HG03439 (cell line): Measurements from ENCODE around the gene SUMO4.

ENCODE experiments used
- ATAC-seq: cut with Tn5 transposase; IDR thresholded peaks from one replicate; pipeline ENCODE4 v1.9.1; 2021; ENCODE audit warnings: mild to moderate bottlenecking, moderate library complexity; ENCODE audit not compliant: unreplicated experiment

SUMO4 gene

GRCh38 chr6:149400050-149400449 is at the start of gene SUMO4:
Gene SUMO4, plus strand, starts transcription at chr6:149400262. Its CDS starts 130 bp downstream, at chr6:149400392.
- ATAC-seq = no peak

GRCh38 chr6:149354009-149354408 is 46.1 kb upstream of the SUMO4 start:
- ATAC-seq = no peak

GRCh38 chr6:149356081-149356750 is 43.8 kb upstream of the SUMO4 start:
- ATAC-seq = no peak

GRCh38 chr6:149357726-149358538 is 42.1 kb upstream of the SUMO4 start:
- no peak for ATAC-seq

GRCh38 chr6:149359440-149359839 is 40.6 kb upstream of the SUMO4 start:
- ATAC-seq = no peak

GRCh38 chr6:149360536-149360935 is 39.5 kb upstream of the SUMO4 start:
- no peak for ATAC-seq

GRCh38 chr6:149362289-149362688 is 37.8 kb upstream of the SUMO4 start:
- no peak for ATAC-seq

- no peak for ATAC-seq
Observed at GRCh38 chr6:149363154-149363553, 36.9 kb upstream of the SUMO4 start.

GRCh38 chr6:149364557-149364956 is 35.5 kb upstream of the SUMO4 start:
- no peak for ATAC-seq

- no peak for ATAC-seq
Observed at GRCh38 chr6:149365197-149365596, 34.9 kb upstream of the SUMO4 start.

GRCh38 chr6:149366267-149366921 is 33.7 kb upstream of the SUMO4 start:
- no peak for ATAC-seq

GRCh38 chr6:149368065-149368464 is 32.0 kb upstream of the SUMO4 start:
- no peak for ATAC-seq

GRCh38 chr6:149371154-149371553 is 28.9 kb upstream of the SUMO4 start:
- ATAC-seq = no peak

GRCh38 chr6:149372062-149372461 is 28.0 kb upstream of the SUMO4 start:
- ATAC-seq = no peak

GRCh38 chr6:149373511-149373910 is 26.6 kb upstream of the SUMO4 start:
- ATAC-seq = no peak

GRCh38 chr6:149379977-149380376 is 20.1 kb upstream of the SUMO4 start:
- ATAC-seq = no peak

GRCh38 chr6:149380523-149380922 is 19.5 kb upstream of the SUMO4 start:
- ATAC-seq = no peak

GRCh38 chr6:149383371-149383770 is 16.7 kb upstream of the SUMO4 start:
- ATAC-seq = no peak

GRCh38 chr6:149384464-149384863 is 15.6 kb upstream of the SUMO4 start:
- ATAC-seq = no peak

GRCh38 chr6:149385998-149386646 is 13.9 kb upstream of the SUMO4 start:
- no peak for ATAC-seq

GRCh38 chr6:149387779-149388512 is 12.1 kb upstream of the SUMO4 start:
- no peak for ATAC-seq
